GM23248 (cell line): ENCODE measurements around the gene ESYT2.

Source experiments
- EZH2 ChIP-seq: fragments of 200-600 bp; sonication (generic); IDR thresholded peaks from 2 replicates; pipeline ENCODE4 v1.6.1; 2018; ENCODE audit warnings: antibody characterized with exemption, mild to moderate bottlenecking; ENCODE audit not compliant: insufficient read depth, poor library complexity, severe bottlenecking
- EZH2phosphoT487 ChIP-seq: fragments of 200-600 bp; sonication (generic); IDR thresholded peaks from 2 replicates; pipeline ENCODE4 v1.6.1; 2018; ENCODE audit warnings: antibody characterized with exemption, moderate library complexity, mild to moderate bottlenecking, low read depth; ENCODE audit not compliant: insufficient read depth

- TF ChIP-seq EZH2 (no peak), EZH2phosphoT487 (no peak)
These were observed 17.4 kb downstream of the ESYT2 start for GRCh38 chr7:158811894-158812293.
